HepG2 (cell line): Measurements from ENCODE around the gene MARVELD3. TPM values are rescaled to one million over a fixed set of nuclear protein-coding genes. Genes with fewer than 3 reads are reported as not detected.

Experiments used
- polyA plus RNA-seq, 8 experiments: library from polyadenylated mRNA; depleted of rRNA in 3 of 8; stranded (reverse) in 7 of 8; unstranded in 1 of 8; fragments of >200 nt; fragmentation: Illumina TruSeq in 4 of 8; extraction: Trizol in 4 of 8; gene quantifications; 2 replicates each; pipeline versions ENCODE4 v1.2.1 to v1.2.3, GENCODE V29; 2011 to 2016; ENCODE audit warnings: low read depth in 4 of 8, missing spikeins in 1 of 8, mixed read lengths in 1 of 8; ENCODE audit not compliant: insufficient read depth in 1 of 8
- small RNA-seq, 3 experiments: library from RNA; depleted of rRNA; stranded (forward); fragments of <200 nt; gene quantifications; one replicate each; pipeline ENCODE3, GENCODE V24; 2012; ENCODE audit warnings: low read depth in 2 of 3, low replicate concordance in 1 of 3; ENCODE audit not compliant: insufficient read length in 3 of 3, insufficient read depth in 2 of 3
- total RNA-seq, 5 experiments: library from RNA; depleted of rRNA; stranded (reverse); fragments of >200 nt; fragmentation: Illumina TruSeq; extraction: Trizol; gene quantifications; 2 replicates each; pipeline ENCODE4 v1.2.3, GENCODE V29; 2016; ENCODE audit warnings: low read depth in 1 of 5

MARVELD3 gene
- total and polyA plus RNA-seq, 2 of the 13 experiments (the other 11 are each of a cell fraction or from before 2014, with no cell fraction given): 4.8 to 5.6 TPM

Small RNAs within 50 kb of the gene (small RNA-seq; reads per million reads assigned to genes)
- gene RNU6-208P: 0 reads per million in 3 experiments

Other genes with a start within 250 kb of the MARVELD3 start
- not detected in 2 replicates for gene TLE7, start 184.1 kb upstream of the MARVELD3 start, total RNA-seq (2016; rRNA removed; fragmentation: Illumina TruSeq; extraction: Trizol)
- not detected in 2 replicates for gene TLE7, start 184.1 kb upstream of the MARVELD3 start, polyA plus RNA-seq (2011; rRNA removed)
- 12.2 and 14.0 TPM in 2 replicates for gene ZNF23, start 163.9 kb upstream of the MARVELD3 start, total RNA-seq (2016; rRNA removed; fragmentation: Illumina TruSeq; extraction: Trizol)
- gene ZNF23, start 163.9 kb upstream of the MARVELD3 start, polyA plus RNA-seq (2011; rRNA removed): 8.6 and 9.0 TPM in 2 replicates
- gene ZNF19, start 136.9 kb upstream of the MARVELD3 start, total RNA-seq (2016; rRNA removed; fragmentation: Illumina TruSeq; extraction: Trizol): 4.6 and 5.8 TPM in 2 replicates
- gene ZNF19, start 136.9 kb upstream of the MARVELD3 start, polyA plus RNA-seq (2011; rRNA removed): 3.2 and 3.7 TPM in 2 replicates
- gene CHST4, start 99.8 kb upstream of the MARVELD3 start, total RNA-seq (2016; rRNA removed; fragmentation: Illumina TruSeq; extraction: Trizol): not detected in 2 replicates
- gene CHST4, start 99.8 kb upstream of the MARVELD3 start, polyA plus RNA-seq (2011; rRNA removed): not detected in 2 replicates
- gene TAT, start 49.1 kb upstream of the MARVELD3 start, total RNA-seq (2016; rRNA removed; fragmentation: Illumina TruSeq; extraction: Trizol): 1.6 and 2.2 TPM in 2 replicates
- gene TAT, start 49.1 kb upstream of the MARVELD3 start, polyA plus RNA-seq (2011; rRNA removed): 5.8 and 6.5 TPM in 2 replicates
- gene PHLPP2, start 98.5 kb downstream of the MARVELD3 start, total RNA-seq (2016; rRNA removed; fragmentation: Illumina TruSeq; extraction: Trizol): 8.9 and 9.6 TPM in 2 replicates
- gene PHLPP2, start 98.5 kb downstream of the MARVELD3 start, polyA plus RNA-seq (2011; rRNA removed): 8.9 and 13.8 TPM in 2 replicates
- gene AP1G1, start 182.7 kb downstream of the MARVELD3 start, total RNA-seq (2016; rRNA removed; fragmentation: Illumina TruSeq; extraction: Trizol): 66.2 and 87.1 TPM in 2 replicates
- gene AP1G1, start 182.7 kb downstream of the MARVELD3 start, polyA plus RNA-seq (2011; rRNA removed): 58.8 and 62.2 TPM in 2 replicates
- gene ATXN1L, start 219.8 kb downstream of the MARVELD3 start, total RNA-seq (2016; rRNA removed; fragmentation: Illumina TruSeq; extraction: Trizol): 22.4 and 23.6 TPM in 2 replicates
- 19.6 and 20.0 TPM in 2 replicates for gene ATXN1L, start 219.8 kb downstream of the MARVELD3 start, polyA plus RNA-seq (2011; rRNA removed)